GM18867 (cell line): ENCODE measurements around the gene ATP1A1.

Experiments
- ATAC-seq: cut with Tn5 transposase; IDR thresholded peaks from one replicate; pipeline ENCODE4 v1.9.1; 2021; ENCODE audit warnings: mild to moderate bottlenecking, moderate library complexity; ENCODE audit not compliant: unreplicated experiment

The ATP1A1 gene

DNA sequence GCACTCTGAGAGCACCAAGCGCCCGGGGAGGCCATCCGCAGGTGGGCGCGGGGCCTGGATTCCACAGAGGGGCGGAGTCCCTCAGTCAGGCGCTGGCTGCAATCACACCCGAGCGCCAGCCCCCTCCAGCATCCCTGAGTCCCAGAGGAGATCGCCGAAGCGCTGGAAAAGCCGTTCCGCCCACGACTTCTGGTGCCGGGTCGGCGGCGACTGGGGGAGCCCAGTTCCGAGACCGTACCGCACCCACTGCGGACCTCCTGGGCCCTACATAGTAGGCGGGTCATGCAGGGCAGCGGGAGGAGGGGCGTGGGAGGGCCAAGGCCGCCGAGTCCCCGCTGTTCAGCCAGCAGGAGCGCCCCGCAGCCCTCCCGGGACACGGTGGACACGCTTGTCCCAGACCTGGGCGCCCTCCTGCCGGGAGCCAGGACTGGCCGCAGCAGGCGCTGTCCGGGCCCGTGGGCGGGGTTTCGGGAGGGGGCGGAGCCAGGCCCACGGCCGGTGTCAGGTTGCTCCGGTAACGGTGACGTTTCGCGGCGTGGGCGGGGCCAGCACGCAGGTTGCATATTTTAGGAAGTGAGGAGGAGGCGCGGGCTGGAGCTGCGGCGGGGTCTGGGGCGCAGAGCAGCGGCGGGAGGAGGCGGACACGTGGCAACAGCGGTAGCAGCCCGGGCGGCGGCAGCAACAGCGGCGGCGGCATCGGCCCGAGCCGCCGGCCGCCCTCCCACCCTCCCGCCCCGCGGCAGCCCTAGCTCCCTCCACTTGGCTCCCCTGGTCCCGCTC is at the start of gene ATP1A1:
ATP1A1 (plus strand) TSS at position 594 of the 780 bp plus-strand sequence. CDS start 268 bp downstream, outside the sequence.
- ATAC-seq = peak; percentile 67

DNA sequence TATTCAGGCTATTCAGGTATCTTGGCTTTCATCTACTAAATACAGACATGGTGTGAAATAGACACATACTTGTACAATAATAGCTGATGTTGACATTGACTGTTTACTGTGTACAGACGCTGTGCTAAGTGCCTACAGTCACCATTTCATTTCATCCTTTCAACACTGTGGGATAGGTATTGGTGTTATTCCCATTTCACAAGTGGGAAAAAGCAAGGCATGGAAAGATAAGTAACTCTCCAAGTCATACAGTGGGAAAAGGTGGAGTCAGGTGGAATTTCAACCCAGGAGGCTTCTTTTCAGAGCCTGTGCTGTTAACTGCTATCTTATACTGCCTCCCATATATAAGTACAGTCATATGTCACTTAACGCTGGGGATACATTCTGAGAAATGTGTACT is 49.6 kb upstream of the ATP1A1 start:
- no peak for ATAC-seq

DNA sequence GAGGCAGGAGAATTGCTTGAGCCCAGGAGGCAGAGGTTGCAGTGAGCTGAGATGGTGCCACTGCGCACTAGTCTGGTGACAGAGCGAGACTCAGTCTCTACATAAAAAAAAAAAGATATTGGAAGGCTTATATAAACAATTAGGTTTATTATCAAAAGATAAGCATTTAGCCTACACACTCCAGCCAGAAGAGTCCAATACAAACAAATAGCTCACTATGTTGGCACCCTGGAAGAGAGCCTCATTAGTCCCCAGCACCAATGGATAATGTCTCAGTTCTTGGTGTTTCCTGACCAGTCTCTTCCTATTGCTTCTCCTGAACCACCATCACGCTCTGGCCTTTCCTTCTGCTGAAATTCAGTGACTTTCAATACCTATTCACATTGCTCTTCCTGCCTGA is 48.6 kb upstream of the ATP1A1 start:
- no peak for ATAC-seq

DNA sequence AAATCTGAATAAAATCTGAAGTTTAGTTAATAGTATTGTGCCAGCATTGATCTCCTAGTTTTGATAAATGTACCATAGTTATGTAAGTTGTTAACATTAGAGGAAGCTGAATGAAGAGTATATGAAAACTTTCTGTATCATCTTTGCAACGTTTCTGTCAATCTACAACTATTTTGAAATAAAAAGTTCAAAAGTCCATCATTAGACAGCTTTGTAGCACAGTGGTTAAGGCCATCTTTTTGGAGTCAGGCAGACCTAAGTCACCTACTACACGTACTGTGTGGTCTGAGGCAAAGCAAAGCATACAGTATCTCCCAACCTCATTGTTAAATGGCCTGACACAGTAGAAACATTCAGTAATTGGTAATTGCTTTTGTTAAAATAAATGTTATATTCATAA is 47.9 kb upstream of the ATP1A1 start:
- no peak for ATAC-seq

DNA sequence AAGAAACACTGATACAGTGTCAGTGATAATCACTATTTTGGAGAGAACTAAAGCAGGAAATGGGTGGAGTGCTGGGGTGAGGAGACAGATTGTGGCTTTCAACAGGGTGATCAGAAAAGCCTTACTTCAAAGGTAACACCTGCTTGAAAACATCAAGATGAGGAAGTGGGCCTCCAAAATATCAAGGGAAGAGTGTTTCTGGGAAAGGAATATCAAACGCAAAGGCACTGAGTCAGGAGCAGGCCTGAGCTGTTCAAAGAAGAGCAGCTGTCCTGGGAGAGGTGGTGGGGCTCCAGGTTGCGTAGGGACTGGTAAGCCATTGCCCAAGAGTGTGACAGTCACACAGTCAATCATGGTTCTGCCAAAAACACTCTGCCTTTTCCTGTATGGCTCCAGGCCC is 47.1 kb upstream of the ATP1A1 start:
- ATAC-seq = no peak

DNA sequence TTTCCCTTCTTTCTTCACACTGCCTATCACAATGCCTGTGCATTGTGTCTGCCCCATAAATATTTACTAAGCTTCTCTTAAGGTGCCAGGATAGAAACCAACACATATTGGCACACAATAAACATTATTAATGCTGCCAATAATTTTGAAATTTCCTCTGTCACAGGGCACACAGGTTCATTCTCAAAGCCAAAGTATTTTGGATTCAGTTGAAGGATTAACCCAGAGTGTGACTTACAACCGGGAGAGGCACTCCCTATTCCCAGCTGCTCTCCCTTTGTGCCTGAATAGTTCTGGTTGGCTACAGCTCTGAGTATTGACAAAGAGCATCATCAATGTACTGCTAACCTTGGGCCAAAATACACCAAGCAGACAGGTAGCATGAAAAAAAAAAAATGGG is 46.6 kb upstream of the ATP1A1 start:
- ATAC-seq = no peak

DNA sequence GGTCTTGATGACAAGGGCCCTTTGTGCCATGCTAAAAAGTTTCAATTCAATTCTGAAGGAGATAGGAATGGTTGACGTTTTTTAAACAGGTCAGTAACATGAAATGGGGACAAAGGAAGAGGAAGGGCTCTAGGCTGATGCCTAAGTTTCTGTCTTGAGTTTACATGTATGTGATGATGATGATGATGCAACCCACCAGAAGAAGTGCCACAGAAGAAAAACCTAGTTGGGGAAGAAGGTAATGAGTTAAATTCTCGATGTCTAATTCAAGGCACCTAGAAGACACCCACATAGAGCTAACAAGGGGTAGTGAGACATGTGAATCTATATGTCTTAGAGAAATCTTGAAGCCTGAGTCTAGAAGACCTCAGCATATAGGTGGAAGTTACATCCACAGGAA is 44.4 kb upstream of the ATP1A1 start:
- ATAC-seq = no peak

DNA sequence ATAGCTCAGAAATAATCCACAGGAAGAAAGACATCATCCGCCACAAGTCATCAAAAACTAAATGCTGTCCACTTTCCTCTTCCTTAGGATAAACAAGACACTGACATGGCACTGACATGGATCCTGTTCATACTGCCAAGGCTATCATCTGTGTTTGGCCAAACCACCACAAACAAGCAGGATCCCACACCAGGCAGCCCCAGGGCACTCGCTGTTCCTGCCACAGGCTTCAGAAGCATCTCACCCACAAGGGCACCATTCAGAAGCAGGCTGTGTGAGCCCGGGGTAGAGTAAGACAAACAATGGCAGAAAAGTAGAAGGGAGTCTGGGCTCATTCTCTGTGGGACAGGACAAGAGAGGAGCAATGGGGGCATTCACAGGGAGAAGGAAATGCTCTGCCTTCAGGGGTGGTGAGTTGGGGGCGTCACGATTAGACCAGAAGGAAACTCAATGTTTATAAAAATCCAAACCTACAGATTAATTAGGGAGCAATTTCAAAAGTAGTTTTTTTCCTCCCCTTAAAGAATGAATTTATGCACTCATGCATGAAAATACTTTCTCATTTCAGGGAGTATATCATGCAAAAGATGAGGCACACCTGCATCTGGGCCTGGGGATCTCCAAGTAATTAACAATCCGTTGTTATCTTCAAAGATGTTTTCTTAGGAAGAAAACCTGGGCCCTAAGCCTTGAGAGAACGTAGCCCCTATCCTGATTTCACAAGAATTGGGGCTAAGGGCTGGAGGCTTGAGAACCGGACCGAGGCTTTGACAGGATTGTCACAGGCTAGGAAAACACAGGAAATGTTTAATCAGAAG is 43.3 kb upstream of the ATP1A1 start:
- ATAC-seq = no peak

DNA sequence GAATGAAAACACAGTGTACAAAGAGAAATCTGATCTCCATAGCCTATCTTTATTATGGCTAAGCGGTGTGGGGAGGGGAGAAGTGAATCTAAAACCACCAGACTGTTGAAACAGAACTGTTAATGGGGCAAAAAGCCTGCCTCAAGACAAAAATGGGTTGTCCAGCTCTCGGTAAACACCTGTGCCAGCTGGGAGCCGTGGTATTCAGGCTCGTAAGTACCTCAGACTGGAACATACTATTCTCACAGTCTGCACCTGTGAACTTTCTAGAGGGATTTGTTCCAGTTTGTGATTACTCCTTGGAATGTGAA is 42.7 kb upstream of the ATP1A1 start:
- no peak for ATAC-seq

DNA sequence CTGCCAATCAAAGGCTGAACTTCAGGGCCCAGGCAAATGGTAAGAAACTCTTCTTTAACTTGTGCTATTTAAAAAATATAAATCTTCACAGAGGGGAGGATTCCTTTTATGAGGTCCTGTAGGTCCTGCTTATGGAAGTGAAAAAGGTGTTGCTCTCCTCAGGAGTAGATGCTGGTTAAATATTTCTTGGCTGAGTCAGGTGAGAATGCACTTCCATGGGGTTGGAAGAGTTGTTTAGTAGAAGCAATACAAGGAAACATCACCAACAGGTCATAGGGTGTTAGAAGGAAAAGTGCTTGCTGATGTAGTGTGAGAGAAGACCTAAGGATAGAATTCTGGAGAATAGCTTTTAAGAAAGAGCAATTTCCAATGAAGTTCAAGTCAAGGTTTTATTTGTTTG is 42.2 kb upstream of the ATP1A1 start:
- ATAC-seq = no peak

DNA sequence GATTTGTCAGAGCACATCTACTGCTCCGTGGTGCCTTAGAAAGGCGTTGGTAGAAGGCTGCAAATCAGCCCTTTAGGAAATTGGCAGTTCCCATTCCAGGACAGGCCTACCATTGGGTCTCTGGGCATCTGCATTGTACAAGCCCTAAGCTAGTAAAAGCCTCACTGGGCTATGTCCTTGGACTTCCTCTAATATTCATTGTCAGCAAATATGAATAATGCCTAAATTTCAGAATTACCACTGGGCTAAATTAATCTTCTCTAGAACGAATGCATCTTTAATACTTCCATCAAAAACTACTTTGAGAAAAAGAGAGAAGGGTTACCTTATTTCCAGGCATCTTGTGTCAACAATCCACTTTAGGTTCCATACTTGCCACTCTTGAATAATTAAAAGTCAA is 41.5 kb upstream of the ATP1A1 start:
- no peak for ATAC-seq

DNA sequence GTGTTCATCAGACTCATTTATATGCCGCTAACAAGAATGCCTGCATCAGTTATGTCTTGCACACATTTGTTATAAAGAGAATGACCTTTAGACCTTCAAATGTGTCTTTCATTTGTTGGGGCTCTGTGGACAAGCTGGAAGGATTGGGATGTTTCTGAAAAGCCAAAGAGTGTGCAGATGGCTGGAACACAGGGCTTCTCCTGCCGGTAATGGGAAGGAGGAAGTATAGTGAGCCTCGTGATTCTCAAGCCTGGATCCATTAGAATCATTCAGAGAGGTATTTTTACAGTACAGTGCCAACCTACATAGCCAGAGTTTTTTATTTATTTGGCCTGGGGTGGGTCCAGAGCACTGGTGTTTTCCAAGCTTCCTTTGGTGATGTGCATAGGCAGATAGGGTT is 40.6 kb upstream of the ATP1A1 start:
- ATAC-seq = no peak

DNA sequence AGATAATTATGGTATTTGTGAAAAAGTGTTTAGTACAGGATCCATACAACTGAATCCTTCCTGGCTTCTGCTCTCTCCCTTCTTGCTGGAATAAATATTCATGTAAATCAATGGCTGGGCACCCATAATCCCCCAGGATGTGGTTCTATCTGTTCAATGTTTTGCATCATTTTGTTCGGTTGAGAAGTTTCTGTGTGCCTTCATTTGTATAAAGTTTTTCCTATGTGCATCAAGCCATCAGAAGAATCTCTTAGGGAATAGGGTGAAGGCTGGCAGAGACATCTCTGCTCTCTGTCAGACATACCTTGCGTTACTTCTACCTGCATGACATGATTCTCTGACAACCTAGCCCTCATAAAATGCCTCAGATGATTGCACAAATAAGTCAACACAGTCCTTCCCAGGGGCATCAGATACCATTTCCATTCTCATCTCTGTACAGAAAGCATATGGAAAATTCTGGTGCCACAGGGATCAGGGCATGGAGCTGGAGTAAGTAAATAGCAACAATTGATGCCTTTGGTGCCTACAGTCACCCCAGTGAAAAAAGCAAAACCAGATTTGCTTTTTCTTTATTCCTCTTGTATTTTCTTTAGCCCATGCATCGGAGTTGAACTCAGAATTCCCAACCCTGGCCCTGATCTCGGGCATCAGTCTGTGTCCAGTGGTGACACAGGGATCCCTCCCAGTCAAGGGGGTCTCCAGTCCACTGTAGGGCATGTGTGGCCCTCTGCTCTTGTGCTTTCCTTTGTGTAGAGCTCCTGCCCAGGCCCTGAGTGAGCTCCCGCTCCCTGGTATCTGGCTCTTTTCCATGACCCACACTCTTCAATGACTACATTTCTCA is 39.7 kb upstream of the ATP1A1 start:
- ATAC-seq = no peak

DNA sequence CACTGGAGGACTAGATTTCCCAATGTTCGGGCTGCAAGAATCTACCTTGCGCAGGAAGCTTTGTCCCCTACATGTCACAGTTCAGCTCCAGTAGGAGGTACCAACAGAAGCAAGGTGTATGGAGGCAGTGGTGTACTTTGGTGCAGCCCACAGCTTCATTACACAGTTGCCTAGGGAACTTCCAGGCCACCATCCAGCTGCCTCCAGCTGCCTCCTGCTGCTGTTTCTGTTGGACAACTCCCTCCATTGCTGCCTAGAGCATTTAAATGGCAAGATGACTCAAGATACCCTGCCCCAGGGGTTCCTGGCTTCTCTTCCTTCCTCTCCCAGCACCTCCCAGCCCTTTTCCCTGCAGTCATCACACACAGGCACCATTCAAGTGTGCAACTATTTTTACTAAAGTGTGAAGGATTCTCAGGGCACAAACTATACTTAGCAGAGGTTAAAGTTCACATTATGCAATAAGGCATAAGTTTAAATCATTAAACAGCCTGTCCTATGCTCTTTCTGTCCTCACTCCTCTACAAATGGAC is 39.0 kb upstream of the ATP1A1 start:
- ATAC-seq = no peak

DNA sequence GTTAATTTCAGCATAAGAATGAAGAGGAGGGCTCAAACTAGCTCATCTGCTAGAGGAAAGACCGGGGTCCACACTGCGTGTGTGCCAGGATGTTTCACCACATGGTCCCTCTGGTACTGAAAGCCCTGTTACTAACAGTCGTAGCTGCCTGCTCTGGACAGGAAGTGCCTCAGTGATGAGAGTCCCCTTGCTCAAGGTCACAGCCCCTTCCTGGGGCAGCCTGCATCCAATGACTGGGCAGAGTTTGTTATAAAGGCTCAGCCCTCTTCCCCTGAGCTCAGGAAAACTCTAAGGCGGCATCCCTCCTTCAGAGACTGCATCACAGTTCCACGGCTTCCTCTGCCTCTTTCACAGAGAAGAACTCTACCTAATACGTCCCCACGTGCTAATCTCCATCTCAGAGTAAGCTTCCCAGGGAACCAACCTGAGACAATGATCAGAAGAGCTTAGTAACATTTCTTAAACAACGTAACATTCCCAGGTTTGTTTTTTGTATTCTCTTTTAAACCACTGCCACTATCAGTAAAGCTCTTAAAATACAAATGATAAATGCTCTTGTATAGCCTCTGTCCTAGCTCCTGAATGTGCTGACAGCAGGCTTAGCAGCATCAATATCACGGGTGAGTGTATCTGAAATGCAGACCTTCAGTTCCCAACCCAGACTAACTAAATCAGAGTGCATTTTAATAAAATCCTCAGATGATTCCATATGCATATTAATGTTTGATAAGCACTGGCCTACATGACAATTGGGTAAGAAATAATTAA is 38.0 kb upstream of the ATP1A1 start:
- no peak for ATAC-seq

DNA sequence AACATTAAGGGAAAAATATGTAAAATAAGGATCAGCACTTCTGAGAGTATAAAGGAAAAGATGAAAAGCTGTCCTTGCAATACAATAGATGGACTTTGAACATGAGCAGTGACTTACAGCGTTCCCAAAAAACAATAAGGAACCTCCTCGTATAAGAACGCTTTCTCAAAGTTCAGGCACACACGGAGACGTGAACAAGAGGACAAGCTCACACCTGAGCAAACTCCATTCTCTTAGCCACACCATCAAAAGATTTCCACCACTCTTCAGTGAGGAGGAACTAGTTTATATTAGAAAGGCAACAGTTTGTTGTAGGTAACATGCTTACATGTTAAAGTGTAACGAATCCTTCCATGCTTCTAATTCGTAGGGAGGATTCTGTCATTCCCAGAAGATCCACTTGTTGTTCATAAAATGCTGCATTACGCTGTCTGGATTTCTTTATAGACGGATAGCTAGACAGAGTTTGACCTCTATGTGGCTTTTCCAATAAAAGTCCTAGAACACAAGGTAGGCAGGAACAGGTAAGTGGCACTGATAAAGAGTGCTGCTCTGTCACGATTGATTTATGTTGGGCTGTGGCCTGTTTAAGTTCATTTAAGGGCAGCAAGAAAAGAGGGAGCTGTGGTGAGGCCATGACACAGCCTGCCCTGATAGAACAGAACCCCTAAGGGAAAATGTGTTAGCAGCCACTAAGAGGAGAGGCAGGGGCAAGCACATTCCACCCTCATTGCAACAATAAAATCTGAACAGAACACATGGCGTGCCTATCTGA is 37.0 kb upstream of the ATP1A1 start:
- no peak for ATAC-seq

DNA sequence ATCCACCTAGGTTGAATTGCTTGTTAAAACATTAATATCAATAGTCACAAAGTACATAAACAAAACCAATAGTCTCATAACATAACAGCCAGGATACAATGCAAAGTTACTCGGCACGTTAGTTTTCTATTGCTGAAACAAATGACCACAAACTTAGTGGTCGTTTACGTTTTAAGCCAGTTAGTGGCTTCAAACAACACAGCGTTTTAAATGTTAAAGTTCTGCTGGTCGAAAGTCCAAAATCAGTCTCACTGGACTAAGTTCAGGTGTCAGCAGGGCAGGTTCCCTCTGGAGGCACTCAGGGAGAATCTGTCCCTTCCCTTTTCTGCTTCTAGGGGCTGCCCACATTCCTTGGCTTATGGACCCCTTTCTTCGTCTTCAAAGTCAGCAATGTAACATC is 35.6 kb upstream of the ATP1A1 start:
- ATAC-seq = no peak

DNA sequence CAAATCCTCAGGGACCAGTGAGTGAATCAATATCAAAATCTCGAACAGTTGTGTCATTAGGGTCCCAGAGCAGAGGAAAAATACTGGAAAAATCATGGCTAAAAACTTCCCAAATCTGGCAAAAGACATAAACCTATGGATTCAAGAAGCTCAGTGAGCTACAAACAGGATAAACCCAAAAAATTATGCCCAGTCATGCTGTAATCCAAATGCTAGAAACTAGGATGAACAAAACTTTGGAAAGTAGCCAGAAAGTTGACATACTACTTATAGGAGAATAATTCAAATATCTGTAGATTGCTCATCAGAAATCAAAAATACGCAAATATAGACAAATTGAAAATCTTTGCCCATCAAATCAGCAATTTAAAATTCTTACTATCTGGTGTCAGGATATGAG is 34.6 kb upstream of the ATP1A1 start:
- ATAC-seq = no peak

DNA sequence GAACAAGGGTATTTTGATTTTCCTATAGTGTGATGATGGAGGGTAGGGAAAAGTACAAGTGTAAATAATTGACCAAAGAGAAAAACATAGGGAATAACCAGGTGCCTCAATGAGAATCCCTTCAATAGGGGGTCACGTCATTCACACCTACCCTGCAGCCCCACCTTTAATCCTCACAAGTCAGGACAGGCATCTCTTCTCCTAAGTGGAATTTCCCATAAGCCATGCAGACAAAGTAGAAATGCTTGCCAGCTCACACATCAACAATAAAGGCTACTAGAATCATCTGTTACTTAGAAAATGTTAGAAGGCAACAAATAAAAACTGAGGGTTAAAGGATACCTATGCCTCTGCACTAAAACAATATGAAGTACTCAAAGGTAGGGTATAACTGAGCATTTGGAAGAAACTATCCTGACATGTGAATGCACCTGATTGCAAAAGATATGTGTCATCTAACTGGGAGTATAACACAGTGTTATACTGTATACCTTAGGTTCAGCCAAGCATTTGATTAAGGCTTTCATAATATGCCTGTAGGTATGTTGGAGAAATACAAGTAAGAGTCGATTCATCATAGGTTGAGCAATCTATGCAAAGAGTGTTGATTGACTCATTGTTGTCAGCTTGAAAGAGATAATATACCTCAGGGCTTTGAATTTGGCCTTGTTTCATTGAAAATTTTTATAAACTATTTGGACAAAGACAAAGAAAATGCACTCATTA is 32.4 kb upstream of the ATP1A1 start:
- no peak for ATAC-seq
